ENCODE data around the gene ZBTB7B.
A peak's percentile ranks its signal among the peaks of the same experiment; 100 is the strongest.

ZBTB7B gene

GRCh38 chr1:154962156-154962749 is 40.3 kb upstream of the ZBTB7B start:
- no peak for TF ChIP-seq CTCF (conservative IDR thresholded peaks at IDR 0.05; ENCODE audit: low read depth, low read length)
- no peak for DNase-seq (ENCODE audit: low read depth)
- peak overlapping the region; percentile 67 for H3K4me3 ChIP-seq (ENCODE audit: low read length)

GRCh38 chr1:154962795-154963330 is 39.7 kb upstream of the ZBTB7B start:
- TF ChIP-seq CTCF (conservative IDR thresholded peaks at IDR 0.05; ENCODE audit: low read depth, low read length): no peak
- DNase-seq (ENCODE audit: low read depth): no peak
- peak overlapping the region; percentile 67 for H3K4me3 ChIP-seq (ENCODE audit: low read length)

GRCh38 chr1:154963643-154964042 is 39.0 kb upstream of the ZBTB7B start:
- H3K4me3 ChIP-seq (ENCODE audit: low read length): no peak overlapping the region
- no peak for TF ChIP-seq CTCF (conservative IDR thresholded peaks at IDR 0.05; ENCODE audit: low read depth, low read length)
- DNase-seq (ENCODE audit: low read depth): no peak

GRCh38 chr1:154964359-154964758 is 38.2 kb upstream of the ZBTB7B start:
- no peak for TF ChIP-seq CTCF (conservative IDR thresholded peaks at IDR 0.05; ENCODE audit: low read depth, low read length)
- no peak overlapping the region for H3K4me3 ChIP-seq (ENCODE audit: low read length)
- no peak for DNase-seq (ENCODE audit: low read depth)

GRCh38 chr1:154966111-154966510 is 36.5 kb upstream of the ZBTB7B start:
- TF ChIP-seq CTCF (conservative IDR thresholded peaks at IDR 0.05; ENCODE audit: low read depth, low read length): no peak
- H3K4me3 ChIP-seq (ENCODE audit: low read length): no peak overlapping the region
- DNase-seq (ENCODE audit: low read depth): no peak

- no peak for TF ChIP-seq CTCF (conservative IDR thresholded peaks at IDR 0.05; ENCODE audit: low read depth, low read length)
- DNase-seq (ENCODE audit: low read depth): no peak
- H3K4me3 ChIP-seq (ENCODE audit: low read length): no peak overlapping the region
Measured at GRCh38 chr1:154967331-154967950, 35.2 kb upstream of the ZBTB7B start.

- DNase-seq (ENCODE audit: low read depth): no peak
- TF ChIP-seq CTCF (conservative IDR thresholded peaks at IDR 0.05; ENCODE audit: low read depth, low read length): no peak
- H3K4me3 ChIP-seq (ENCODE audit: low read length): peak overlapping the region; percentile 74
Measured at GRCh38 chr1:154968731-154969130, 33.9 kb upstream of the ZBTB7B start.
